HG03060 (cell line): ENCODE measurements around the gene SLC4A2.

ENCODE experiments used
- ATAC-seq: cut with Tn5 transposase; IDR thresholded peaks from one replicate; pipeline ENCODE4 v1.9.1; 2021; ENCODE audit warnings: low read depth, moderate number of reproducible peaks; ENCODE audit not compliant: unreplicated experiment

The SLC4A2 gene

GRCh38 chr7:151079199-151079910 lies 20.0 kb downstream of the SLC4A2 start:
- ATAC-seq = no peak

GRCh38 chr7:151080067-151080521 lies 20.7 kb downstream of the SLC4A2 start:
- ATAC-seq = no peak

- peak; percentile 46 for ATAC-seq
Observed at GRCh38 chr7:151080522-151081169, 21.3 kb downstream of the SLC4A2 start, which contains the start of gene FASTK. TSS of gene FASTK (minus strand) at chr7:151080809. CDS start at chr7:151080766, 43 bp downstream.

- ATAC-seq = no peak
Observed at GRCh38 chr7:151081170-151082101, 22.0 kb downstream of the SLC4A2 start.

GRCh38 chr7:151082141-151083070 lies 23.0 kb downstream of the SLC4A2 start:
- no peak for ATAC-seq

GRCh38 chr7:151083071-151083823 lies 23.9 kb downstream of the SLC4A2 start, which contains the start of gene TMUB1:
TSS of gene TMUB1 (minus strand) at chr7:151083493. CDS start at chr7:151082563, 930 bp downstream.
- ATAC-seq = no peak

GRCh38 chr7:151083824-151084160 lies 24.4 kb downstream of the SLC4A2 start:
- no peak for ATAC-seq

- ATAC-seq = no peak
Observed at GRCh38 chr7:151085329-151085690, 25.9 kb downstream of the SLC4A2 start.

GRCh38 chr7:151085691-151086620 lies 26.6 kb downstream of the SLC4A2 start, which contains the start of gene AGAP3:
TSS of gene AGAP3 (plus strand) at chr7:151086475. CDS start at chr7:151086742, 267 bp downstream.
- no peak for ATAC-seq

GRCh38 chr7:151086802-151087244 lies 27.4 kb downstream of the SLC4A2 start:
- no peak for ATAC-seq

GRCh38 chr7:151087245-151088018 lies 28.0 kb downstream of the SLC4A2 start:
- ATAC-seq = no peak

- ATAC-seq = no peak
Observed at GRCh38 chr7:151088019-151088855, 28.8 kb downstream of the SLC4A2 start.

- no peak for ATAC-seq
Observed at GRCh38 chr7:151088856-151089699, 29.7 kb downstream of the SLC4A2 start.

- no peak for ATAC-seq
Observed at GRCh38 chr7:151089893-151090730, 30.7 kb downstream of the SLC4A2 start.

GRCh38 chr7:151091003-151091402 lies 31.6 kb downstream of the SLC4A2 start:
- ATAC-seq = no peak
